ENCODE measurements around the gene SPTBN5. TPM values are rescaled to one million over a fixed set of nuclear protein-coding genes. Genes with fewer than 3 reads are reported as not detected.

Gene SPTBN5
- total and polyA plus RNA-seq, 2 experiments from 2014 or later: 0.57 to 1.1 TPM

DNA sequence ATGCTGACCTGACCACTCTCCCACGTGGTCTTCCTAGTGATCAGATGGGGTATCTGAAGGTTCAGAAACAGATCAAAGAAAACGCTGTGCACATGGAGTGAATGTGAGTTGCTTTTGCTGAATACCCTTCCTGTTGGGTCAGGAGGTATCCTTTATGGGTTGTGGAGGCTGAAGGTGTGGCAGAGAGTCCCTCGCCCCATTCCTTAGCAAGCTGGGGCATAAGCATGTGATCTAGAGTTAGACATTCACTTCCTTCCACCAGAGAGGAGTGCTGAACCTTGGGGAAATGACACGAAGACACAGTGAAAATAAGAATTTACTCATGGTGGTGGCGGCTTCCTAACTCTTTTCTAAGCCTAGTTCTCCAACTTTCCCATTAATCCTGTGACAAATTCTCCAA lies 27.8 kb upstream of the SPTBN5 start:
- H2AFZ ChIP-seq: no peak overlapping the region
- H4K20me1 ChIP-seq (replicated peaks; ENCODE audit: insufficient read depth): peaks cover 9% of the 10 kb centered on the region
- H3K27ac ChIP-seq (ENCODE audit: low read depth): no peak overlapping the region
- DNase-seq (ENCODE audit: low spot score): no peak
- Mint-ChIP-seq H3K36me3 (ENCODE audit: low read depth) (peaks cover 15% of the 10 kb centered on the region), H3K4me1 (peaks cover 8% of the 10 kb centered on the region), H3K9me3 (no peaks in the 10 kb centered on the region), H3K27ac (no peak overlapping the region), H3K27me3 (ENCODE audit: insufficient read depth, low read depth, poor library complexity) (peaks cover 3% of the 10 kb centered on the region), H3K4me3 (no peak overlapping the region)
- no peak for ATAC-seq
- H3K9me2 ChIP-seq (ENCODE audit: insufficient read depth): no peaks in the 10 kb centered on the region
- H3K4me1 ChIP-seq (ENCODE audit: insufficient read depth): no peaks in the 10 kb centered on the region
- no peaks in the 10 kb centered on the region for H3F3A ChIP-seq (replicated peaks; ENCODE audit: low read depth)
- 0 out of 2 replicates have a peak, but pooled peaks cover 2% of the 10 kb centered on the region for H3K36me3 ChIP-seq (ENCODE audit: insufficient read depth)
- H3K79me2 ChIP-seq (replicated peaks; ENCODE audit: insufficient read depth): 0 out of 2 replicates have a peak, but pooled peaks cover 7% of the 10 kb centered on the region
- TF ChIP-seq, protein P1, sequence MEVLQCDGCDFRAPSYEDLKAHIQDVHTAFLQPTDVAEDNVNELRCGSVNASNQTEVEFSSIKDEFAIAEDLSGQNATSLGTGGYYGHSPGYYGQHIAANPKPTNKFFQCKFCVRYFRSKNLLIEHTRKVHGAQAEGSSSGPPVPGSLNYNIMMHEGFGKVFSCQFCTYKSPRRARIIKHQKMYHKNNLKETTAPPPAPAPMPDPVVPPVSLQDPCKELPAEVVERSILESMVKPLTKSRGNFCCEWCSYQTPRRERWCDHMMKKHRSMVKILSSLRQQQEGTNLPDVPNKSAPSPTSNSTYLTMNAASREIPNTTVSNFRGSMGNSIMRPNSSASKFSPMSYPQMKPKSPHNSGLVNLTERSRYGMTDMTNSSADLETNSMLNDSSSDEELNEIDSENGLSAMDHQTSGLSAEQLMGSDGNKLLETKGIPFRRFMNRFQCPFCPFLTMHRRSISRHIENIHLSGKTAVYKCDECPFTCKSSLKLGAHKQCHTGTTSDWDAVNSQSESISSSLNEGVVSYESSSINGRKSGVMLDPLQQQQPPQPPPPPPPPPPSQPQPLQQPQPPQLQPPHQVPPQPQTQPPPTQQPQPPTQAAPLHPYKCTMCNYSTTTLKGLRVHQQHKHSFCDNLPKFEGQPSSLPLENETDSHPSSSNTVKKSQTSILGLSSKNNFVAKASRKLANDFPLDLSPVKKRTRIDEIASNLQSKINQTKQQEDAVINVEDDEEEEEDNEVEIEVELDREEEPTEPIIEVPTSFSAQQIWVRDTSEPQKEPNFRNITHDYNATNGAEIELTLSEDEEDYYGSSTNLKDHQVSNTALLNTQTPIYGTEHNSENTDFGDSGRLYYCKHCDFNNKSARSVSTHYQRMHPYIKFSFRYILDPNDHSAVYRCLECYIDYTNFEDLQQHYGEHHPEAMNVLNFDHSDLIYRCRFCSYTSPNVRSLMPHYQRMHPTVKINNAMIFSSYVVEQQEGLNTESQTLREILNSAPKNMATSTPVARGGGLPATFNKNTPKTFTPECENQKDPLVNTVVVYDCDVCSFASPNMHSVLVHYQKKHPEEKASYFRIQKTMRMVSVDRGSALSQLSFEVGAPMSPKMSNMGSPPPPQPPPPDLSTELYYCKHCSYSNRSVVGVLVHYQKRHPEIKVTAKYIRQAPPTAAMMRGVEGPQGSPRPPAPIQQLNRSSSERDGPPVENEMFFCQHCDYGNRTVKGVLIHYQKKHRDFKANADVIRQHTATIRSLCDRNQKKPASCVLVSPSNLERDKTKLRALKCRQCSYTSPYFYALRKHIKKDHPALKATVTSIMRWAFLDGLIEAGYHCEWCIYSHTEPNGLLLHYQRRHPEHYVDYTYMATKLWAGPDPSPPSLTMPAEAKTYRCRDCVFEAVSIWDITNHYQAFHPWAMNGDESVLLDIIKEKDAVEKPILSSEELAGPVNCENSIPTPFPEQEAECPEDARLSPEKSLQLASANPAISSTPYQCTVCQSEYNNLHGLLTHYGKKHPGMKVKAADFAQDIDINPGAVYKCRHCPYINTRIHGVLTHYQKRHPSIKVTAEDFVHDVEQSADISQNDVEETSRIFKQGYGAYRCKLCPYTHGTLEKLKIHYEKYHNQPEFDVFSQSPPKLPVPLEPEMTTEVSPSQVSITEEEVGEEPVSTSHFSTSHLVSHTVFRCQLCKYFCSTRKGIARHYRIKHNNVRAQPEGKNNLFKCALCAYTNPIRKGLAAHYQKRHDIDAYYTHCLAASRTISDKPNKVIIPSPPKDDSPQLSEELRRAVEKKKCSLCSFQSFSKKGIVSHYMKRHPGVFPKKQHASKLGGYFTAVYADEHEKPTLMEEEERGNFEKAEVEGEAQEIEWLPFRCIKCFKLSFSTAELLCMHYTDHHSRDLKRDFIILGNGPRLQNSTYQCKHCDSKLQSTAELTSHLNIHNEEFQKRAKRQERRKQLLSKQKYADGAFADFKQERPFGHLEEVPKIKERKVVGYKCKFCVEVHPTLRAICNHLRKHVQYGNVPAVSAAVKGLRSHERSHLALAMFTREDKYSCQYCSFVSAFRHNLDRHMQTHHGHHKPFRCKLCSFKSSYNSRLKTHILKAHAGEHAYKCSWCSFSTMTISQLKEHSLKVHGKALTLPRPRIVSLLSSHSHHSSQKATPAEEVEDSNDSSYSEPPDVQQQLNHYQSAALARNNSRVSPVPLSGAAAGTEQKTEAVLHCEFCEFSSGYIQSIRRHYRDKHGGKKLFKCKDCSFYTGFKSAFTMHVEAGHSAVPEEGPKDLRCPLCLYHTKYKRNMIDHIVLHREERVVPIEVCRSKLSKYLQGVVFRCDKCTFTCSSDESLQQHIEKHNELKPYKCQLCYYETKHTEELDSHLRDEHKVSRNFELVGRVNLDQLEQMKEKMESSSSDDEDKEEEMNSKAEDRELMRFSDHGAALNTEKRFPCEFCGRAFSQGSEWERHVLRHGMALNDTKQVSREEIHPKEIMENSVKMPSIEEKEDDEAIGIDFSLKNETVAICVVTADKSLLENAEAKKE (CRISPR knock-in tag; IDR thresholded peaks at IDR 0.05): no peak
- TF ChIP-seq EZH2phosphoT487 (IDR thresholded peaks at IDR 0.05; ENCODE audit: unreplicated experiment) (no peak), POLR2AphosphoS5 (IDR thresholded peaks at IDR 0.05; ENCODE audit: low read depth) (no peak), STAT1 (IDR thresholded peaks at IDR 0.05; ENCODE audit: unreplicated experiment) (no peak), EZH2 (IDR thresholded peaks at IDR 0.05; ENCODE audit: low read depth, unreplicated experiment) (no peak), ZNF331 (CRISPR knock-in tag; IDR thresholded peaks at IDR 0.05; ENCODE audit: low read depth) (no peak), JUNB (IDR thresholded peaks at IDR 0.05; ENCODE audit: unreplicated experiment) (no peak), NANOG (IDR thresholded peaks at IDR 0.05; ENCODE audit: borderline replicate concordance) (no peak), ZNF114 (CRISPR knock-in tag; IDR thresholded peaks at IDR 0.05) (no peak), CREB1 (CRISPR knock-in tag; IDR thresholded peaks at IDR 0.05; ENCODE audit: low read depth) (no peak)
- TF ChIP-seq, protein P2, sequence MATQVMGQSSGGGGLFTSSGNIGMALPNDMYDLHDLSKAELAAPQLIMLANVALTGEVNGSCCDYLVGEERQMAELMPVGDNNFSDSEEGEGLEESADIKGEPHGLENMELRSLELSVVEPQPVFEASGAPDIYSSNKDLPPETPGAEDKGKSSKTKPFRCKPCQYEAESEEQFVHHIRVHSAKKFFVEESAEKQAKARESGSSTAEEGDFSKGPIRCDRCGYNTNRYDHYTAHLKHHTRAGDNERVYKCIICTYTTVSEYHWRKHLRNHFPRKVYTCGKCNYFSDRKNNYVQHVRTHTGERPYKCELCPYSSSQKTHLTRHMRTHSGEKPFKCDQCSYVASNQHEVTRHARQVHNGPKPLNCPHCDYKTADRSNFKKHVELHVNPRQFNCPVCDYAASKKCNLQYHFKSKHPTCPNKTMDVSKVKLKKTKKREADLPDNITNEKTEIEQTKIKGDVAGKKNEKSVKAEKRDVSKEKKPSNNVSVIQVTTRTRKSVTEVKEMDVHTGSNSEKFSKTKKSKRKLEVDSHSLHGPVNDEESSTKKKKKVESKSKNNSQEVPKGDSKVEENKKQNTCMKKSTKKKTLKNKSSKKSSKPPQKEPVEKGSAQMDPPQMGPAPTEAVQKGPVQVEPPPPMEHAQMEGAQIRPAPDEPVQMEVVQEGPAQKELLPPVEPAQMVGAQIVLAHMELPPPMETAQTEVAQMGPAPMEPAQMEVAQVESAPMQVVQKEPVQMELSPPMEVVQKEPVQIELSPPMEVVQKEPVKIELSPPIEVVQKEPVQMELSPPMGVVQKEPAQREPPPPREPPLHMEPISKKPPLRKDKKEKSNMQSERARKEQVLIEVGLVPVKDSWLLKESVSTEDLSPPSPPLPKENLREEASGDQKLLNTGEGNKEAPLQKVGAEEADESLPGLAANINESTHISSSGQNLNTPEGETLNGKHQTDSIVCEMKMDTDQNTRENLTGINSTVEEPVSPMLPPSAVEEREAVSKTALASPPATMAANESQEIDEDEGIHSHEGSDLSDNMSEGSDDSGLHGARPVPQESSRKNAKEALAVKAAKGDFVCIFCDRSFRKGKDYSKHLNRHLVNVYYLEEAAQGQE (IDR thresholded peaks at IDR 0.05; ENCODE audit: unreplicated experiment): no peak
- TF ChIP-seq, protein P3, sequence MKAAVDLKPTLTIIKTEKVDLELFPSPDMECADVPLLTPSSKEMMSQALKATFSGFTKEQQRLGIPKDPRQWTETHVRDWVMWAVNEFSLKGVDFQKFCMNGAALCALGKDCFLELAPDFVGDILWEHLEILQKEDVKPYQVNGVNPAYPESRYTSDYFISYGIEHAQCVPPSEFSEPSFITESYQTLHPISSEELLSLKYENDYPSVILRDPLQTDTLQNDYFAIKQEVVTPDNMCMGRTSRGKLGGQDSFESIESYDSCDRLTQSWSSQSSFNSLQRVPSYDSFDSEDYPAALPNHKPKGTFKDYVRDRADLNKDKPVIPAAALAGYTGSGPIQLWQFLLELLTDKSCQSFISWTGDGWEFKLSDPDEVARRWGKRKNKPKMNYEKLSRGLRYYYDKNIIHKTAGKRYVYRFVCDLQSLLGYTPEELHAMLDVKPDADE (IDR thresholded peaks at IDR 0.05): no peak
- TF ChIP-seq, protein P4, sequence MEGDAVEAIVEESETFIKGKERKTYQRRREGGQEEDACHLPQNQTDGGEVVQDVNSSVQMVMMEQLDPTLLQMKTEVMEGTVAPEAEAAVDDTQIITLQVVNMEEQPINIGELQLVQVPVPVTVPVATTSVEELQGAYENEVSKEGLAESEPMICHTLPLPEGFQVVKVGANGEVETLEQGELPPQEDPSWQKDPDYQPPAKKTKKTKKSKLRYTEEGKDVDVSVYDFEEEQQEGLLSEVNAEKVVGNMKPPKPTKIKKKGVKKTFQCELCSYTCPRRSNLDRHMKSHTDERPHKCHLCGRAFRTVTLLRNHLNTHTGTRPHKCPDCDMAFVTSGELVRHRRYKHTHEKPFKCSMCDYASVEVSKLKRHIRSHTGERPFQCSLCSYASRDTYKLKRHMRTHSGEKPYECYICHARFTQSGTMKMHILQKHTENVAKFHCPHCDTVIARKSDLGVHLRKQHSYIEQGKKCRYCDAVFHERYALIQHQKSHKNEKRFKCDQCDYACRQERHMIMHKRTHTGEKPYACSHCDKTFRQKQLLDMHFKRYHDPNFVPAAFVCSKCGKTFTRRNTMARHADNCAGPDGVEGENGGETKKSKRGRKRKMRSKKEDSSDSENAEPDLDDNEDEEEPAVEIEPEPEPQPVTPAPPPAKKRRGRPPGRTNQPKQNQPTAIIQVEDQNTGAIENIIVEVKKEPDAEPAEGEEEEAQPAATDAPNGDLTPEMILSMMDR (conservative IDR thresholded peaks at IDR 0.05; ENCODE audit: low read depth in 2 of 2): no peak
- no peak overlapping the region for H3K4me2 ChIP-seq
- H3K27me3 ChIP-seq (ENCODE audit: insufficient read depth): no peaks in the 10 kb centered on the region
- H3K4me3 ChIP-seq: no peak overlapping the region
